Adrenal gland (tissue), 5 donors: ENCODE measurements around the gene SYCP1.

Experiments used
- CTCF ChIP-seq, 6 experiments: fragments of 450-650 bp in 4 of 6; fragments of 200-600 bp in 2 of 6; sonication (generic) in 1 of 6; IDR thresholded peaks; 1 replicate in 5 of 6; 2 replicates in 1 of 6; pipeline versions ENCODE4 v1.5.1 to v1.8.0; 2016 to 2021; ENCODE audit warnings: antibody characterized with exemption in 6 of 6, mild to moderate bottlenecking in 2 of 6, moderate library complexity in 1 of 6
- POLR2A ChIP-seq, 2 donors: fragments of 450-650 bp; IDR thresholded peaks; one replicate each; pipeline ENCODE4 v1.6.1; 2017; ENCODE audit warnings: antibody characterized with exemption in 2 of 2, mild to moderate bottlenecking in 2 of 2, moderate library complexity in 1 of 2
- donor health status: DM: no; HTN: no; CAD: no.

- TF ChIP-seq CTCF (IDR thresholded peaks at IDR 0.05) (peak; percentile 70 to 89 (median 77)), POLR2A (IDR thresholded peaks at IDR 0.05) (no peak)
These were observed 124.7 kb downstream of the SYCP1 start for GRCh38 chr1:114979278-114979891.
